ENCODE results near the gene CNOT4. TPM values are rescaled to one million over a fixed set of nuclear protein-coding genes. Genes with fewer than 3 reads are reported as not detected.
A peak's percentile ranks its signal among the peaks of the same experiment; 100 is the strongest.

The CNOT4 gene
- total RNA-seq, 2 donors from 2014 or later, result 34.0 to 34.5 TPM

GRCh38 chr7:135427166-135427565 is 82.7 kb downstream of the CNOT4 start:
- Mint-ChIP-seq H3K27ac (peak overlapping the region; percentile 49), H3K4me1 (peaks cover 40% of the 10 kb centered on the region), H3K4me3 (no peak overlapping the region), H3K36me3 (ENCODE audit: low read depth) (peaks cover 6% of the 10 kb centered on the region), H3K27me3 (no peaks in the 10 kb centered on the region)
- ATAC-seq (no peak), DNase-seq (no peak)
- H3K9me3 ChIP-seq (ENCODE audit: control insufficient read depth, low read length, poor library complexity, severe bottlenecking), result no peaks in the 10 kb centered on the region

DNA sequence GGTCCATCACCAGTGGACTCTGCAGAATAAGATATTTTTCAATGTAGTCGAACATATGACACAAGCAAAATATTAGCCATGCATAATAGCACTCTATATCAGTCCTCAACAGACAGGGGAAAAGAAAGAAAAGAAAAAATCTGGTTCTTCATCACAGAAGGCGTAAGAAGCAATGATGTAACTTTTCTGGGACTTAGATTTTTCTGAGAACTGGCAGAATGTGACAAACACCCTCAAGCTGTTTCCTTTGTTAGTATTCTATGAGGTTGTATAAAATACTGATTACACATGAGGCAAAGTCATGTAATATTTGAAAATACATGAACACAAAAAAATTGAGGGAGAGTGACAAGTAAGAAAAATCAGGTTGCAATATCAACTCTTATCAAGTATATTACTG is 84.9 kb downstream of the CNOT4 start:
- no peaks in the 10 kb centered on the region for H3K9me3 ChIP-seq (ENCODE audit: control insufficient read depth, low read length, poor library complexity, severe bottlenecking)
- Mint-ChIP-seq H3K36me3 (ENCODE audit: low read depth) (peaks cover 10% of the 10 kb centered on the region), H3K27ac (no peak overlapping the region), H3K27me3 (no peaks in the 10 kb centered on the region), H3K4me3 (no peak overlapping the region), H3K4me1 (peaks cover 42% of the 10 kb centered on the region)
- no peak for DNase-seq
- ATAC-seq, result no peak

DNA sequence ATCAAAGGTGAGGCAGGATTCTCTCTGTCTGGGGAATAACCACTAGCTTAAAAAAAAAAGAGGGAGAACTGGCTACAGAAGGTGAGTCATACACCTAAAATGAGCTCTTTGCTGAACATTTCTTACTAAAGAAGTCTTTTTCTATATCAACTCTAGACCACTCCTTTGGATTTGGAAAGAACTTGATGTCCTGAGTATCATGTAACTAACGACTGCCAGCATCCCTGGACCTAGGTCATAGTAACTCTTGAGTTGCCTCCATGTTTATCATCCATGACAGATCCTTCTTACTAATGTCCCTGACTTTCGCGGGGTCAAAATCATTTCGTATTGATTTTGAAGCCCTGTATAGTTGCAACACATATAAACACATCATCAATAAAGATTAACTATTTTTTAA is 89.1 kb downstream of the CNOT4 start:
- no peaks in the 10 kb centered on the region for H3K9me3 ChIP-seq (ENCODE audit: control insufficient read depth, low read length, poor library complexity, severe bottlenecking)
- no peak overlapping the region for H3K4me3 Mint-ChIP-seq
- H3K27me3 Mint-ChIP-seq, result no peaks in the 10 kb centered on the region
- peaks cover 7% of the 10 kb centered on the region for H3K36me3 Mint-ChIP-seq (ENCODE audit: low read depth)
- no peak for DNase-seq
- no peak for ATAC-seq
- no peak overlapping the region for H3K27ac Mint-ChIP-seq
- H3K4me1 Mint-ChIP-seq, result peaks cover 17% of the 10 kb centered on the region

DNA sequence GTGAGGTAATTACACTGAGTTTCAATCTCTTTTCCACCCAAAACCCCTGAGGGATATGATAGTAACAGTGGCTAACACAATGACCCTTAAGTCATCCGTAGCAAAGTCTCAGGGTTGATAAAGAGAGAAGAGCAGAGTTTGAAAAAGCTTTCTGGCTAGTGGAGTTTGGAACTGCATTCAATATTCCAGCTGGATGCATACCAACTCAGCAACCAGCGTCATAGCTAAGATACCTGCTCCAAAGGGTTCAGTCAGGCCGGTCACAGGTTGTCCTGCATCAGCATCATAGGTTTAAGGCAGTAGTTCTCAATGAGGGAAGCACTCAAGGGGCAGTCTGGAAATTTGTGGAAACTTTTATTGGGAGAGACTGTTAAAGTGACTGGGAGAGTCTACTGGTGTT is 93.5 kb downstream of the CNOT4 start:
- Mint-ChIP-seq H3K27me3 (no peaks in the 10 kb centered on the region), H3K27ac (no peak overlapping the region), H3K36me3 (ENCODE audit: low read depth) (peaks cover 4% of the 10 kb centered on the region), H3K4me3 (no peak overlapping the region), H3K4me1 (peaks cover 8% of the 10 kb centered on the region)
- no peaks in the 10 kb centered on the region for H3K9me3 ChIP-seq (ENCODE audit: control insufficient read depth, low read length, poor library complexity, severe bottlenecking)
- DNase-seq (no peak), ATAC-seq (no peak)

- DNase-seq (no peak), ATAC-seq (no peak)
- peaks cover 5% of the 10 kb centered on the region for H3K4me1 Mint-ChIP-seq
- H3K27ac Mint-ChIP-seq, result peak overlapping the region; percentile 27
- H3K9me3 ChIP-seq (ENCODE audit: control insufficient read depth, low read length, poor library complexity, severe bottlenecking), result no peaks in the 10 kb centered on the region
- no peaks in the 10 kb centered on the region for H3K27me3 Mint-ChIP-seq
- H3K4me3 Mint-ChIP-seq, result no peak overlapping the region
- peaks cover 3% of the 10 kb centered on the region for H3K36me3 Mint-ChIP-seq (ENCODE audit: low read depth)
Observed at GRCh38 chr7:135414850-135415439, 95.0 kb downstream of the CNOT4 start.

GRCh38 chr7:135414208-135414607 is 95.7 kb downstream of the CNOT4 start:
- Mint-ChIP-seq H3K27me3 (no peaks in the 10 kb centered on the region), H3K4me1 (peaks cover 5% of the 10 kb centered on the region), H3K4me3 (no peak overlapping the region), H3K27ac (no peak overlapping the region), H3K36me3 (ENCODE audit: low read depth) (peaks cover 3% of the 10 kb centered on the region)
- DNase-seq (no peak), ATAC-seq (no peak)
- no peaks in the 10 kb centered on the region for H3K9me3 ChIP-seq (ENCODE audit: control insufficient read depth, low read length, poor library complexity, severe bottlenecking)

- no peak for DNase-seq
- H3K4me3 Mint-ChIP-seq, result no peak overlapping the region
- no peak overlapping the region for H3K27ac Mint-ChIP-seq
- peaks cover 5% of the 10 kb centered on the region for H3K4me1 Mint-ChIP-seq
- H3K27me3 Mint-ChIP-seq, result no peaks in the 10 kb centered on the region
- peaks cover 3% of the 10 kb centered on the region for H3K36me3 Mint-ChIP-seq (ENCODE audit: low read depth)
- no peak for ATAC-seq
- H3K9me3 ChIP-seq (ENCODE audit: control insufficient read depth, low read length, poor library complexity, severe bottlenecking), result no peaks in the 10 kb centered on the region
Observed at GRCh38 chr7:135411098-135411497, 98.8 kb downstream of the CNOT4 start.

GRCh38 chr7:135410543-135410942 is 99.4 kb downstream of the CNOT4 start:
- Mint-ChIP-seq H3K4me3 (no peak overlapping the region), H3K36me3 (ENCODE audit: low read depth) (peaks cover 3% of the 10 kb centered on the region), H3K4me1 (peaks cover 2% of the 10 kb centered on the region), H3K27me3 (no peaks in the 10 kb centered on the region), H3K27ac (no peak overlapping the region)
- ATAC-seq (no peak), DNase-seq (no peak)
- H3K9me3 ChIP-seq (ENCODE audit: control insufficient read depth, low read length, poor library complexity, severe bottlenecking), result no peaks in the 10 kb centered on the region

GRCh38 chr7:135409845-135410542 is 99.9 kb downstream of the CNOT4 start:
- Mint-ChIP-seq H3K36me3 (ENCODE audit: low read depth) (peaks cover 3% of the 10 kb centered on the region), H3K27me3 (no peaks in the 10 kb centered on the region), H3K4me3 (no peak overlapping the region), H3K27ac (no peak overlapping the region), H3K4me1 (peaks cover 4% of the 10 kb centered on the region)
- ATAC-seq, result no peak
- no peak for DNase-seq
- H3K9me3 ChIP-seq (ENCODE audit: control insufficient read depth, low read length, poor library complexity, severe bottlenecking), result no peaks in the 10 kb centered on the region

GRCh38 chr7:135407884-135408283 is 102.0 kb downstream of the CNOT4 start:
- peaks cover 3% of the 10 kb centered on the region for H3K4me1 Mint-ChIP-seq

GRCh38 chr7:135406918-135407317 is 103.0 kb downstream of the CNOT4 start:
- Mint-ChIP-seq H3K36me3 (ENCODE audit: low read depth) (no peaks in the 10 kb centered on the region), H3K4me3 (no peak overlapping the region)

More at GRCh38 chr7:135407884-135408283, 102.0 kb downstream of the CNOT4 start:
- no peaks in the 10 kb centered on the region for H3K27me3 Mint-ChIP-seq
- no peak for DNase-seq
- ATAC-seq, result no peak
- H3K36me3 Mint-ChIP-seq (ENCODE audit: low read depth), result no peaks in the 10 kb centered on the region
- no peaks in the 10 kb centered on the region for H3K9me3 ChIP-seq (ENCODE audit: control insufficient read depth, low read length, poor library complexity, severe bottlenecking)
- no peak overlapping the region for H3K27ac Mint-ChIP-seq
- no peak overlapping the region for H3K4me3 Mint-ChIP-seq

DNA sequence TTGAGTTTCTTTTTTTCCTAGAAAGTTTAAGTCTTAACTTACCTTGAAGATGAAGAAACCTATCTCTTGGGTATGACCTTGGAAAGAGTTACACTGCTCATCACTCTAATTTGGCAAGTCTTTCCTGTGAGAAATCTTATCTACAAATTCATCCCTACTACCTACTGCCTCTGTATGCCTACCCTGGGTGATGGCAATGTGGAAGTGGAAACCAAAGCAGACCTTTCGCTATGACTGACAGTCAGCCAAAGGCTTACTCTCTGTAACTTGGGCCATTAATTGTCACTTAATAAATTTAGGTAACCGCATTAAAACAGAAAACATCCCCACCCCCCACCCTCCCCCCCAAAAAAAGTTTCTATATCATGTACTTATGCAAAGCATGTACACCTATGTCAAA is 103.9 kb downstream of the CNOT4 start:
- H3K4me1 Mint-ChIP-seq, result peaks cover 5% of the 10 kb centered on the region
- no peaks in the 10 kb centered on the region for H3K27me3 Mint-ChIP-seq
- ATAC-seq, result no peak
- H3K4me3 Mint-ChIP-seq, result no peak overlapping the region
- H3K9me3 ChIP-seq (ENCODE audit: control insufficient read depth, low read length, poor library complexity, severe bottlenecking), result no peaks in the 10 kb centered on the region
- DNase-seq, result no peak
- peak overlapping the region; percentile 39 for H3K27ac Mint-ChIP-seq
- no peaks in the 10 kb centered on the region for H3K36me3 Mint-ChIP-seq (ENCODE audit: low read depth)

More at GRCh38 chr7:135406918-135407317, 103.0 kb downstream of the CNOT4 start:
- no peaks in the 10 kb centered on the region for H3K9me3 ChIP-seq (ENCODE audit: control insufficient read depth, low read length, poor library complexity, severe bottlenecking)
- peaks cover 3% of the 10 kb centered on the region for H3K4me1 Mint-ChIP-seq
- ATAC-seq, result no peak
- DNase-seq, result no peak
- no peaks in the 10 kb centered on the region for H3K27me3 Mint-ChIP-seq
- no peak overlapping the region for H3K27ac Mint-ChIP-seq

DNA sequence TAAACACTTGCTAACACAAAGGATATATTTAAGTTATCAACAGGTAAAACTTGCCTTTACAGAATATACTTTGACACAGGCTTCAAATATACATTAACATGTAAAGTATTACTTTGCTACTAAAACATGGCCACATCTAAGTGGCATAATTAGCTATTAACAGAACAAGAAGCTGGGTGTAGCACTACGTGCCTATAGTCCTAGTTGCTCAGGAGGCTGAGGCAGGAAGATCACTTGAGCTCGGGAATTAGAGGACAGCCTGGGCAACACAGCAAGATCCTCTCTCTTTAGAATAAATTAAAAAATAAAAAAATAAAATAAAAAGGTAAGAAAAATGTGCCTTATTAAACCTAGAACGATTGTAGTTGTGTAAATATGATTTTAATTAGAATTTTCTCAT is 106.6 kb downstream of the CNOT4 start:
- Mint-ChIP-seq H3K4me1 (peaks cover 5% of the 10 kb centered on the region), H3K4me3 (no peak overlapping the region), H3K27ac (no peak overlapping the region), H3K36me3 (ENCODE audit: low read depth) (peaks cover 2% of the 10 kb centered on the region), H3K27me3 (no peaks in the 10 kb centered on the region)
- no peak for DNase-seq
- no peaks in the 10 kb centered on the region for H3K9me3 ChIP-seq (ENCODE audit: control insufficient read depth, low read length, poor library complexity, severe bottlenecking)
- ATAC-seq, result no peak

- Mint-ChIP-seq H3K4me1 (peaks cover 3% of the 10 kb centered on the region), H3K27me3 (no peaks in the 10 kb centered on the region), H3K4me3 (no peak overlapping the region), H3K27ac (peak overlapping the region; percentile 72), H3K36me3 (ENCODE audit: low read depth) (peaks cover 11% of the 10 kb centered on the region)
- DNase-seq, result no peak
- no peaks in the 10 kb centered on the region for H3K9me3 ChIP-seq (ENCODE audit: control insufficient read depth, low read length, poor library complexity, severe bottlenecking)
- ATAC-seq, result no peak
Observed at GRCh38 chr7:135397689-135398088, 112.2 kb downstream of the CNOT4 start.
